Measurements from ENCODE around the gene SLC25A19. TPM values are rescaled to one million over a fixed set of nuclear protein-coding genes. Genes with fewer than 3 reads are reported as not detected.
A peak's percentile ranks its signal among the peaks of the same experiment; 100 is the strongest.
"Not testable (repeated sequence)": the region's sequence is repeated elsewhere in the genome, so short reads cannot be mapped to it uniquely, and the experiment has no call there.

SLC25A19 gene
- total and polyA plus RNA-seq, 9 donors, result 4.1 to 12.1 (median 7.4) TPM

- no peak overlapping the region for H3K27ac ChIP-seq
- TF ChIP-seq, protein P1, sequence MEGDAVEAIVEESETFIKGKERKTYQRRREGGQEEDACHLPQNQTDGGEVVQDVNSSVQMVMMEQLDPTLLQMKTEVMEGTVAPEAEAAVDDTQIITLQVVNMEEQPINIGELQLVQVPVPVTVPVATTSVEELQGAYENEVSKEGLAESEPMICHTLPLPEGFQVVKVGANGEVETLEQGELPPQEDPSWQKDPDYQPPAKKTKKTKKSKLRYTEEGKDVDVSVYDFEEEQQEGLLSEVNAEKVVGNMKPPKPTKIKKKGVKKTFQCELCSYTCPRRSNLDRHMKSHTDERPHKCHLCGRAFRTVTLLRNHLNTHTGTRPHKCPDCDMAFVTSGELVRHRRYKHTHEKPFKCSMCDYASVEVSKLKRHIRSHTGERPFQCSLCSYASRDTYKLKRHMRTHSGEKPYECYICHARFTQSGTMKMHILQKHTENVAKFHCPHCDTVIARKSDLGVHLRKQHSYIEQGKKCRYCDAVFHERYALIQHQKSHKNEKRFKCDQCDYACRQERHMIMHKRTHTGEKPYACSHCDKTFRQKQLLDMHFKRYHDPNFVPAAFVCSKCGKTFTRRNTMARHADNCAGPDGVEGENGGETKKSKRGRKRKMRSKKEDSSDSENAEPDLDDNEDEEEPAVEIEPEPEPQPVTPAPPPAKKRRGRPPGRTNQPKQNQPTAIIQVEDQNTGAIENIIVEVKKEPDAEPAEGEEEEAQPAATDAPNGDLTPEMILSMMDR (IDR thresholded peaks at IDR 0.05), result no peak
- TF ChIP-seq POLR2A (IDR thresholded peaks at IDR 0.05), result no peak
- no peak for TF ChIP-seq EP300 (IDR thresholded peaks at IDR 0.05)
- no peaks in the 10 kb centered on the region for H3K27me3 ChIP-seq
- no peaks in the 10 kb centered on the region for H3K4me1 ChIP-seq (ENCODE audit: insufficient read depth)
- no peaks in the 10 kb centered on the region for H3K36me3 ChIP-seq
- no peak for DNase-seq
- H3K9me3 ChIP-seq, result no peaks in the 10 kb centered on the region
- H3K4me3 ChIP-seq, result no peak overlapping the region
- intact Hi-C loops (cut with DNase I), result no loop called here
- 70 to 72% (median 71%) methylated on average over 9 of the region's 9 CpGs for WGBS, 3 donors
Observed at GRCh38 chr17:75301049-75301448, 11.8 kb upstream of the SLC25A19 start.

DNA sequence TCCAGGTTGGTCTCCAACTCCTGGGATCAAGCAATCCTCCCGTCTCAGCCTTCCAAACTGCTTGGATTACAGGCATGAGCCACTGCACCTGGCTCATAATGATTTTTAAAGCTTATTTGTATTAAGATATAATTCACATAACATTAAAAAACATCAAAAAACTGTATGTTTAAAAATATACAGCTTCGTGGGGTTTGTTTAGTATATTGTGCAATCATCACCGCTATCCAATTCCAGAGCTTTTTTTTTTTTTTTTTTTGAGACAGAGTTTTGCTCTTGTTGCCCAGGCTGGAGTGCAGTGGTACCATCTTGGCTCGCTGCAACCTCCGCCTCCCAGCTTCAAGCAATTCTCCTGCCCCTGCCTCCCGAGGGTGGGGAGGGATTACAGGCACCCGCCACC lies 11.0 kb upstream of the SLC25A19 start:
- intact Hi-C loops (cut with DNase I), result no loop called here
- no peak overlapping the region for H3K4me3 ChIP-seq
- TF ChIP-seq, protein P1 (IDR thresholded peaks at IDR 0.05), result no peak
- TF ChIP-seq POLR2A (IDR thresholded peaks at IDR 0.05) (no peak), EP300 (IDR thresholded peaks at IDR 0.05) (no peak)
- 74 to 80% (median 77%) methylated on average over 7 of the region's 7 CpGs for WGBS, 3 donors
- H3K27ac ChIP-seq, result no peak overlapping the region
- no peaks in the 10 kb centered on the region for H3K27me3 ChIP-seq
- H3K4me1 ChIP-seq (ENCODE audit: insufficient read depth), result peaks cover 6% of the 10 kb centered on the region
- DNase-seq, result no peak
- H3K9me3 ChIP-seq, result no peaks in the 10 kb centered on the region
- no peaks in the 10 kb centered on the region for H3K36me3 ChIP-seq

- Histone ChIP-seq H3K9me3 (no peaks in the 10 kb centered on the region), H3K27ac (peak overlapping the region in 1 of 2 donors; percentile 73), H3K4me3 (no peak overlapping the region), H3K4me1 (ENCODE audit: insufficient read depth) (peaks cover 6% of the 10 kb centered on the region), H3K27me3 (no peaks in the 10 kb centered on the region), H3K36me3 (no peaks in the 10 kb centered on the region)
- WGBS, 3 donors, result 37 to 55% (median 46%) methylated on average over 8 of the region's 8 CpGs
- no peak for DNase-seq
- TF ChIP-seq POLR2A (IDR thresholded peaks at IDR 0.05) (no peak), EP300 (IDR thresholded peaks at IDR 0.05) (no peak)
- TF ChIP-seq, protein P1 (IDR thresholded peaks at IDR 0.05), result no peak
- intact Hi-C loops (cut with DNase I), result no loop called here
Observed at GRCh38 chr17:75295201-75296158, 6.2 kb upstream of the SLC25A19 start.

DNA sequence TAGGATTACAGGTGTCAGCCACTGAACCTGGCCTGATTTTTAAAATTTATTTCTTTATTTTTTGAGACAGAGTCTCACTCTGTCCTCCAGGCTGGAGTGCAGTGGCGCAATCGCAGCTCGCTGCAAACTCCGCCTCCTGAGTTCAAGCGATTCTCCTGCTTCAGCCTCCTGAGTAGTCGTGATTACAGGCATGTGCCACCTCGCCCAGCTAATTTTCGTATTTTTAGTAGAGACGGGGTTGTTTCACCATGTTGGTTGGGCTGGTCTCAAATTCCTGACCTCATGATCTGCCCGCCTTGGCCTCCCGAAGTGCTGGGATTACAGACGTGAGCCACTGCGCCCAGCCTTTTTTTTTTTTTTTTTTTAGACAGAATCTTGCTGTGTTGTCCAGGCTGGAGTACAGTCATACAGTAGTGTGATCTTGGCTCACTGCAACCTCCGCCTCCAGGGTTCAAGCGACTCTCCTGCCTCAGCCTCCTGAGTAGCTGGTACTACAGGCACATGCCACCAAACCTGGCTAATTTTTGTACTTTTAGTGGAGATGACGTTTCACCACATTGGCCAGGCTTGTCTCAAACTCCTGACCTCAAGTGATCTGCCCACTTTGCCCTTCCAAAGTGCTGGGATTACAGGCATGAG lies 3.7 kb upstream of the SLC25A19 start:
- 74 to 76% (median 74%) methylated on average over 16 of the region's 16 CpGs for WGBS, 3 donors
- DNase-seq; H3K36me3 ChIP-seq; H3K4me3 ChIP-seq; intact Hi-C loops (cut with DNase I); H3K4me1 ChIP-seq (ENCODE audit: insufficient read depth); H3K27ac ChIP-seq; H3K9me3 ChIP-seq; H3K27me3 ChIP-seq: not testable (repeated sequence)
